ENCODE data around the gene SAMHD1.

- TF ChIP-seq CTCF (conservative IDR thresholded peaks at IDR 0.05; ENCODE audit: low read length) (no peak), EZH2phosphoT487 (IDR thresholded peaks at IDR 0.05; ENCODE audit: borderline replicate concordance, low read depth, low read length) (no peak)
These were observed 94.5 kb downstream of the SAMHD1 start for GRCh38 chr20:36856691-36857635.
